ENCODE data around the gene ANAPC1.
"Not testable (repeated sequence)": the region's sequence is repeated elsewhere in the genome, so short reads cannot be mapped to it uniquely, and the experiment has no call there.

ANAPC1 gene

GRCh38 chr2:111838992-111839391 is 45.0 kb downstream of the ANAPC1 start:
- not testable (repeated sequence) for H3K9ac ChIP-seq (ENCODE audit: low read length); DNase-seq; H2AFZ ChIP-seq (ENCODE audit: low read length); H4K20me1 ChIP-seq (ENCODE audit: insufficient read depth, low read length); H3K79me2 ChIP-seq (ENCODE audit: low read length); H3K27me3 ChIP-seq (replicated peaks; ENCODE audit: insufficient read depth, low read length); H3K9me2 ChIP-seq (replicated peaks; ENCODE audit: insufficient read depth, low read length); H3K4me1 ChIP-seq (ENCODE audit: low read length); H3K27ac ChIP-seq (ENCODE audit: low read length); H3K36me3 ChIP-seq (replicated peaks; ENCODE audit: insufficient read depth, low read length); H3K4me3 ChIP-seq (ENCODE audit: low read length); H3K9me3 ChIP-seq (replicated peaks; ENCODE audit: insufficient read depth, low read length); H3K4me2 ChIP-seq (ENCODE audit: low read depth, low read length); H3F3A ChIP-seq (ENCODE audit: insufficient read depth, low read length)

- not testable (repeated sequence) for H3K79me2 ChIP-seq (ENCODE audit: low read length); H2AFZ ChIP-seq (ENCODE audit: low read length); H3K27ac ChIP-seq (ENCODE audit: low read length); H3K9me3 ChIP-seq (replicated peaks; ENCODE audit: insufficient read depth, low read length); H3K9me2 ChIP-seq (replicated peaks; ENCODE audit: insufficient read depth, low read length); H3K27me3 ChIP-seq (replicated peaks; ENCODE audit: insufficient read depth, low read length); H3K36me3 ChIP-seq (replicated peaks; ENCODE audit: insufficient read depth, low read length); H4K20me1 ChIP-seq (ENCODE audit: insufficient read depth, low read length); H3K9ac ChIP-seq (ENCODE audit: low read length); H3K4me3 ChIP-seq (ENCODE audit: low read length); DNase-seq; H3K4me1 ChIP-seq (ENCODE audit: low read length); H3K4me2 ChIP-seq (ENCODE audit: low read depth, low read length); H3F3A ChIP-seq (ENCODE audit: insufficient read depth, low read length)
Measured at GRCh38 chr2:111834221-111834620, 49.8 kb downstream of the ANAPC1 start.

- H3K9me3 ChIP-seq (replicated peaks; ENCODE audit: insufficient read depth, low read length); H3K4me1 ChIP-seq (ENCODE audit: low read length); H3K4me2 ChIP-seq (ENCODE audit: low read depth, low read length); H4K20me1 ChIP-seq (ENCODE audit: insufficient read depth, low read length); H3K79me2 ChIP-seq (ENCODE audit: low read length); H3K4me3 ChIP-seq (ENCODE audit: low read length); H2AFZ ChIP-seq (ENCODE audit: low read length); H3K9ac ChIP-seq (ENCODE audit: low read length); H3K27me3 ChIP-seq (replicated peaks; ENCODE audit: insufficient read depth, low read length); H3F3A ChIP-seq (ENCODE audit: insufficient read depth, low read length); H3K9me2 ChIP-seq (replicated peaks; ENCODE audit: insufficient read depth, low read length); H3K36me3 ChIP-seq (replicated peaks; ENCODE audit: insufficient read depth, low read length): not testable (repeated sequence)
- peak; percentile 24 for DNase-seq
- peak overlapping the region; percentile 50; the same call in 1 of the 2 replicates for H3K27ac ChIP-seq (ENCODE audit: low read length)
Measured at GRCh38 chr2:111830479-111830878, 53.5 kb downstream of the ANAPC1 start.

GRCh38 chr2:111828217-111828766 is 55.7 kb downstream of the ANAPC1 start:
- H3K9me3 ChIP-seq (replicated peaks; ENCODE audit: insufficient read depth, low read length); H2AFZ ChIP-seq (ENCODE audit: low read length); DNase-seq; H4K20me1 ChIP-seq (ENCODE audit: insufficient read depth, low read length); H3K4me1 ChIP-seq (ENCODE audit: low read length); H3K36me3 ChIP-seq (replicated peaks; ENCODE audit: insufficient read depth, low read length); H3K4me3 ChIP-seq (ENCODE audit: low read length); H3F3A ChIP-seq (ENCODE audit: insufficient read depth, low read length); H3K27ac ChIP-seq (ENCODE audit: low read length); H3K79me2 ChIP-seq (ENCODE audit: low read length); H3K27me3 ChIP-seq (replicated peaks; ENCODE audit: insufficient read depth, low read length); H3K9me2 ChIP-seq (replicated peaks; ENCODE audit: insufficient read depth, low read length); H3K4me2 ChIP-seq (ENCODE audit: low read depth, low read length); H3K9ac ChIP-seq (ENCODE audit: low read length): not testable (repeated sequence)

- not testable (repeated sequence) for H3K4me1 ChIP-seq (ENCODE audit: low read length); H3K9ac ChIP-seq (ENCODE audit: low read length); H3K27me3 ChIP-seq (replicated peaks; ENCODE audit: insufficient read depth, low read length); H3K27ac ChIP-seq (ENCODE audit: low read length); H4K20me1 ChIP-seq (ENCODE audit: insufficient read depth, low read length); H3K4me3 ChIP-seq (ENCODE audit: low read length); H2AFZ ChIP-seq (ENCODE audit: low read length); DNase-seq; H3F3A ChIP-seq (ENCODE audit: insufficient read depth, low read length); H3K36me3 ChIP-seq (replicated peaks; ENCODE audit: insufficient read depth, low read length); H3K9me3 ChIP-seq (replicated peaks; ENCODE audit: insufficient read depth, low read length); H3K9me2 ChIP-seq (replicated peaks; ENCODE audit: insufficient read depth, low read length); H3K4me2 ChIP-seq (ENCODE audit: low read depth, low read length); H3K79me2 ChIP-seq (ENCODE audit: low read length)
Measured at GRCh38 chr2:111812970-111813622, 70.9 kb downstream of the ANAPC1 start.

- H3K27me3 ChIP-seq (replicated peaks; ENCODE audit: insufficient read depth, low read length); H3K4me2 ChIP-seq (ENCODE audit: low read depth, low read length); H3K9me3 ChIP-seq (replicated peaks; ENCODE audit: insufficient read depth, low read length); H3K79me2 ChIP-seq (ENCODE audit: low read length); H4K20me1 ChIP-seq (ENCODE audit: insufficient read depth, low read length); H3K9ac ChIP-seq (ENCODE audit: low read length); H2AFZ ChIP-seq (ENCODE audit: low read length); DNase-seq; H3F3A ChIP-seq (ENCODE audit: insufficient read depth, low read length); H3K4me3 ChIP-seq (ENCODE audit: low read length); H3K9me2 ChIP-seq (replicated peaks; ENCODE audit: insufficient read depth, low read length); H3K36me3 ChIP-seq (replicated peaks; ENCODE audit: insufficient read depth, low read length); H3K4me1 ChIP-seq (ENCODE audit: low read length); H3K27ac ChIP-seq (ENCODE audit: low read length): not testable (repeated sequence)
Measured at GRCh38 chr2:111790633-111791032, 93.4 kb downstream of the ANAPC1 start.

- not testable (repeated sequence) for H3K9ac ChIP-seq (ENCODE audit: low read length); DNase-seq; H3K4me1 ChIP-seq (ENCODE audit: low read length); H3K9me3 ChIP-seq (replicated peaks; ENCODE audit: insufficient read depth, low read length); H3K4me2 ChIP-seq (ENCODE audit: low read depth, low read length); H3K27ac ChIP-seq (ENCODE audit: low read length); H3K9me2 ChIP-seq (replicated peaks; ENCODE audit: insufficient read depth, low read length); H3K4me3 ChIP-seq (ENCODE audit: low read length); H3F3A ChIP-seq (ENCODE audit: insufficient read depth, low read length); H4K20me1 ChIP-seq (ENCODE audit: insufficient read depth, low read length); H3K36me3 ChIP-seq (replicated peaks; ENCODE audit: insufficient read depth, low read length); H2AFZ ChIP-seq (ENCODE audit: low read length); H3K79me2 ChIP-seq (ENCODE audit: low read length); H3K27me3 ChIP-seq (replicated peaks; ENCODE audit: insufficient read depth, low read length)
Measured at GRCh38 chr2:111784081-111784480, 99.9 kb downstream of the ANAPC1 start.

GRCh38 chr2:111782195-111782594 is 101.8 kb downstream of the ANAPC1 start:
- H3K27ac ChIP-seq (ENCODE audit: low read length); H3K27me3 ChIP-seq (replicated peaks; ENCODE audit: insufficient read depth, low read length); H3K79me2 ChIP-seq (ENCODE audit: low read length); H3K9me2 ChIP-seq (replicated peaks; ENCODE audit: insufficient read depth, low read length); H3K4me1 ChIP-seq (ENCODE audit: low read length); H3K4me2 ChIP-seq (ENCODE audit: low read depth, low read length); H4K20me1 ChIP-seq (ENCODE audit: insufficient read depth, low read length); H3K36me3 ChIP-seq (replicated peaks; ENCODE audit: insufficient read depth, low read length); H3K9me3 ChIP-seq (replicated peaks; ENCODE audit: insufficient read depth, low read length); H3K9ac ChIP-seq (ENCODE audit: low read length); H3K4me3 ChIP-seq (ENCODE audit: low read length); H2AFZ ChIP-seq (ENCODE audit: low read length); H3F3A ChIP-seq (ENCODE audit: insufficient read depth, low read length); DNase-seq: not testable (repeated sequence)

Measured in MM.1S (cell line).